Stomach smooth muscle (tissue), 2 donors: Measurements from ENCODE around the gene ARRDC4.

Experiments
- H3K27ac ChIP-seq: one replicate; pipeline ENCODE4 v1.7.0; 2013; ENCODE audit warnings: mild to moderate bottlenecking, low read length, inconsistent platforms
- H3K27me3 ChIP-seq, 2 donors: one replicate each; pipeline ENCODE4 v1.7.0; 2013; ENCODE audit warnings: low read length in 2 of 2; ENCODE audit not compliant: insufficient read depth in 2 of 2, control insufficient read depth in 1 of 2
- H3K36me3 ChIP-seq, 2 donors: one replicate each; pipeline ENCODE4 v1.7.0; 2013; ENCODE audit warnings: low read length in 2 of 2; ENCODE audit not compliant: control insufficient read depth in 2 of 2, insufficient read depth in 2 of 2
- H3K4me1 ChIP-seq: one replicate; pipeline ENCODE4 v1.7.0; 2013; ENCODE audit warnings: low read length; ENCODE audit not compliant: control insufficient read depth, insufficient read depth
- H3K4me3 ChIP-seq, 2 donors: one replicate each; pipeline ENCODE4 v1.7.0; 2013; ENCODE audit warnings: low read length in 2 of 2
- H3K9ac ChIP-seq, 2 donors: one replicate each; pipeline ENCODE4 v1.7.0; 2013; ENCODE audit warnings: low read length in 2 of 2, mild to moderate bottlenecking in 1 of 2
- H3K9me3 ChIP-seq, 2 donors: one replicate each; pipeline ENCODE4 v1.7.0; 2013; ENCODE audit warnings: low read length in 2 of 2; ENCODE audit not compliant: control insufficient read depth in 2 of 2
- donor health status: healthy.
- donor health status: Pancreatic carcinoma.

ARRDC4 gene

DNA sequence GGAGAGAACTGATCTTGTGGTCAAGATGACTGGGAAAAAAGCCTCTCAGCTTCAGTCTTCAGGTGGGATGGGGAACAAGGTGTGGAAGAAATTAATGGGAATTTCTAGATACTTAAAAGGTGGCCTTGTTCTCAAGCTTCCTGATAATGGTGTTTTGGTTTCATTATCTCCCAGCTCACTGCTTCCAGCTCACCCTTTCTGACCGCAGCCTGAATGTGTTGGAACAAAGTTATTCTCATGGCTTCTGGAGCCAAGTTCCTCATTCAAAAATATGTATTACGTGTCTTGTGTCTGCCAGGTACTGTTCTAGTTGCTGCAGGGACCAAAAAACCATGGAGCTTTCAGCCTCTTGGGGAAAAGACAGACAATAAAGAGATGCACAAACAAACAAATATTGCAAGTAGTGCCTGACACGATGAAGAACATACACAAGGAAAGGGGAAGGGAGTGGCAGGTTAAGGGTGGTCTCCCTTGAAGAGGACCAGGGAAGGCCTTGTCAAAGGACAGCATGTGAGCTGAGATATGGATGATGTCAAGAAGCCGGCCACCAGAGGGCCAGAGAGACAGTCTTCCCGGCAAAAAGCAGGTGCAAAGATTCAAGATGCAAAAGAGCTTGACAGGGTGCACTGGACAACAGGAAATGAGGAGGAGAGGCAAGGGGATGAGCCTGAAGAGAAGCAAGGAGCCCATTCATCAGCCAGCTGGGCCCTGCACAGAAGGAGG is 35.5 kb downstream of the ARRDC4 start:
- H3K27ac ChIP-seq: no peak overlapping the region
- peak overlapping the region; percentile 12 to 47 for H3K4me3 ChIP-seq
- peaks cover 8 to 15% of the 10 kb centered on the region in 2 donors for H3K36me3 ChIP-seq
- peak overlapping the region in 1 of 2 donors; percentile 36 for H3K9ac ChIP-seq
- no peaks in the 10 kb centered on the region for H3K27me3 ChIP-seq
- H3K4me1 ChIP-seq: peaks cover 18% of the 10 kb centered on the region
- H3K9me3 ChIP-seq: peaks cover 0 to 2% of the 10 kb centered on the region in 2 donors

DNA sequence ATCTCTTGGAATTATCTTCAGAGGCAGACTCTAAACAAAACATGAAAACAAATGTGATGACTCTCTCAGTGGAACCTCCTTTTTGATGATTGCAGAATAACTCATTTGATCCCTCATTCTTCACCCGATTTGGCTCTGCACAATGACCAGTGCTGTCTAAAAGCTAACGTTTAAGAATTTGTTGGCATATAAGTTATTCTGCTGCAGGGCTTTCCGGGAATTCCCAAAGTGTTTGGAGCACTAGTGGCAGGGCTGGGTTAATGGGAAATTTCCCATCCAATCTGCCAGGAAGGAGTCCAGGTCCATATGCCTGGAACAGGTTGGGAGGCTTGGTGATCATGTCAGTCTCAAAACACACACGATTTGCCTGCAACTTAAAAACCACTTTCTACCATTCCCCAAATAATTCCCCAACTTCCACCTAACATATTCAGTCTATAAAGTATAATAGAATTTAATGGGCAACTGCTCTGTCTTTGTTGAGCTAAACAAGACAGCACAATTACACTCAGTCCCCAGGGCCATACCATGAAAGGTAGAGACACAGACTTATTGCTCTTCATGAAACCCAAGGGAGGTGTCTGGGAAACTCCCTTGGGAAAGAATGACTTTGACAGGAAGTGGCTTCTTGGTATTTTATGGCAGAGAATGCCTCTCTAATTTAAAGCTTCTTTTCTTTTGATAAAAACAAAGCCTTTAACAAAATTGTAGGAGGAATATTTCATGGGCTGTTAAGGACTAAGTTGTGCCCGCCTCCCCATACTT is 38.0 kb downstream of the ARRDC4 start:
- Histone ChIP-seq H3K4me3 (no peak overlapping the region), H3K27ac (no peak overlapping the region), H3K36me3 (peaks cover 13 to 21% of the 10 kb centered on the region in 2 donors), H3K4me1 (peaks cover 16% of the 10 kb centered on the region), H3K9me3 (peaks cover 0 to 2% of the 10 kb centered on the region in 2 donors), H3K9ac (no peak overlapping the region), H3K27me3 (no peaks in the 10 kb centered on the region)

DNA sequence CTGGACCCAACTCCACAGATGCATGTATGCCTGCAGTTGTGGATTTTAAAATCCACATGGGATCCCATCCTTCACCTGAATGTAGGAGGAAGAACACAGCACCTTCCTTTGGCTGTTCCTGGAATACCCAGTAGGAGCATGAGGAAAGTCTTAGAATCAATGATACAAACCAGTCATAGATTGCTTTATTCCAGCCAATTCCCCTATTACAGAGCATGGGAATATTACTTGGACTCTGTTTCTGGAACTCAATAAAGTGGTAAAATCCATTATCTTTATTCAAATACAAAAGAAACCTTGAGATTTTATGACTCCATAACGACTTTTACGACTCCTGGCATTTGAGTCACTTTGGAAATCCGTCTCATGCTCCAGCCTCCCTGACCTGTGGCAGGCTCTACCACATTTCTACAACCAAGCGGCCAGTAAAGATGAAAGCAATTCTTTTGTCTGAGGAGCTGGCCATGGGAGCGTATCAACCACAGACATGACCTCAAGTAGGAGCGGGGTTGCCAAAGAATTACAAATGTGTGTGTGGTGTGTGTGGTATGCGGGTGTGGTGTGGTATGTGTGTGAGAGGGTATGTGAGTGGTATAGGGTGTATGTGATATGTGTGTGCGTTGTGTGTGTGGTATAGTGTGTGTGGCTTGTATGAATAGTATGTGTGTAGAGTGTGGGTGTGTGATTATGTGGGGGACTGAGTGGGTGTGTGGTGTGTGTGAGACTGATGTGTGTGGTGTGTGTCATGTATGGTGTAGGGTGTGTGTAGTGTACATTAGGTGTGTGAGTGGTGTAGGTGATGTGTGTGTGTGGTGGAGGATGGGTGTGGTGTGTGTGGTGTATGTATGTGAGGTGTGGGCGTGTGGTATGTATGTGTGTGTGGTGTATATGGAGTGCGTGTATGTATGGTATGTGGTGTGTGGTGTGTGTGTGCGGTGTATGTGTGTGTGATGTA is 40.0 kb downstream of the ARRDC4 start:
- H3K27ac ChIP-seq: no peak overlapping the region
- H3K9ac ChIP-seq: no peak overlapping the region
- H3K4me1 ChIP-seq: peaks cover 25% of the 10 kb centered on the region

DNA sequence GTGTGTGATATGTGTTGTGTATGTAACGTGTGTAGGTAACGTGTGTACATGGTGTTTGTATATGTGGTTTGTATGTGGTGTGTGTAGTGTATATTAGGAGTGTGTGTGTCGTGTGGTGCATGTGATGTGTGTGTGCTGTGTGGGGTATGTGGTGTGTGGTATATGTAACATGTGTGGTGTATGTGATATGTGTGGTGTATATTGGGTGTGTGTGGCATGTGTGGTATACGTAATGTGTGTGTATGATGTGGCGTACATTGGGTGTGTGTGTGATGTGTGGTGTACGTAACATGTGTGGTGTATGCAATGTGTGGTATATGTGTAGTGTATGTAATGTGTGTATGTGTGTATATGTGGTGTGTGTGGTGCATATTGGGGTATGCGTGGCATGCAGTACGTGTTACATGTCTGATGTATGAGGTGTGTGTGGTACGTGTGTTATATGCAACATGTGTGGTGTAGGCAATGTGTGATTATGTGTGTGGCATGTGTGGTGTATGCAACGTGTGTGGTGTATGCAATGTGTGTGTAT is 41.2 kb downstream of the ARRDC4 start:
- Histone ChIP-seq H3K4me3 (no peak overlapping the region), H3K27ac (no peak overlapping the region), H3K4me1 (peaks cover 19% of the 10 kb centered on the region), H3K36me3 (peaks cover 10 to 14% of the 10 kb centered on the region in 2 donors), H3K27me3 (no peaks in the 10 kb centered on the region), H3K9ac (no peak overlapping the region), H3K9me3 (peaks cover 0 to 2% of the 10 kb centered on the region in 2 donors)

More for the DNA sequence above, 40.0 kb downstream of the ARRDC4 start:
- peaks cover 0 to 2% of the 10 kb centered on the region in 2 donors for H3K9me3 ChIP-seq
- H3K4me3 ChIP-seq: no peak overlapping the region
- peaks cover 10 to 14% of the 10 kb centered on the region in 2 donors for H3K36me3 ChIP-seq
- H3K27me3 ChIP-seq: no peaks in the 10 kb centered on the region

DNA sequence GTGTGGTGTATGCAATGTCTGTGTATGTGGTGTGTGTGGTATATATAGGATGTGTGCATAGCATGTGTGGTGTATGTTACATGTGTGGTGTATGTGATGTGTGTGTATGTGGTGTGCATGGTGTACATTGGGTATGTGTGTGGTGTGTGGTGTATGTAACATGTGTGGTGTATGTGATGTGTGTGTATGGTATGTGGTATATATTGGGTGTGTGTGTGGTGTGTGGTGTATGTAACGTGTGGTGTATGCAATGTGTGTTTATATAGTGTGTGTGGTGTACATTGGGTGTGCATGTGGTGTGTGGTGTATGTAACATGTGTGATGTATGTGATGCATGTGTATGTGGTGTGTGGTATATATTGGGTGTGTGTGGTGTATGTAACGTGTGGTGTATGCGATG is 41.9 kb downstream of the ARRDC4 start:
- H3K36me3 ChIP-seq: peaks cover 9 to 14% of the 10 kb centered on the region in 2 donors
- no peak overlapping the region for H3K9ac ChIP-seq
- peaks cover 0 to 2% of the 10 kb centered on the region in 2 donors for H3K9me3 ChIP-seq
- H3K27me3 ChIP-seq: no peaks in the 10 kb centered on the region
- H3K4me3 ChIP-seq: no peak overlapping the region
- H3K4me1 ChIP-seq: peaks cover 19% of the 10 kb centered on the region
- H3K27ac ChIP-seq: peak overlapping the region; percentile 26

DNA sequence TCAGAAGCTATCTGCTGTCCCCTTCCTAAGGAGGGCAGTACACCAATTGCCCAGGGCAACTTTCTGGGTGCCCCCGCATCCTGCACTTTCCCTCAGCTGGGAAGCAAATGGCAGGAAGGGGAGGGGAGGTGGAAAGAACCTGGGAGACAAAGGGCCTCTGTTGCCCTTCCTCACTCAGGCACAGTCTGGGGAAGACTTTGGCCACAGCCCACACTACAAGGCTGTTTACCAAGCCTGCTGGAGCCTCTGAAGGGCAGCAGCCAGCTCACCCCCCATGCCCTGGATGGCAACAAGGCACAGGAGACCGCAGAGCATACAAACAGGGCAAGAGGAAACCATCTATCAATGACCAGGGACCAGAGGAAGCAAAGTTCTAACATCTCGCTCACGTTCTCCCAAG is 42.4 kb downstream of the ARRDC4 start:
- Histone ChIP-seq H3K27ac (peak overlapping the region; percentile 26), H3K27me3 (no peaks in the 10 kb centered on the region), H3K4me3 (no peak overlapping the region), H3K36me3 (peaks cover 8 to 14% of the 10 kb centered on the region in 2 donors), H3K4me1 (peaks cover 19% of the 10 kb centered on the region), H3K9me3 (peaks cover 0 to 2% of the 10 kb centered on the region in 2 donors), H3K9ac (no peak overlapping the region)

DNA sequence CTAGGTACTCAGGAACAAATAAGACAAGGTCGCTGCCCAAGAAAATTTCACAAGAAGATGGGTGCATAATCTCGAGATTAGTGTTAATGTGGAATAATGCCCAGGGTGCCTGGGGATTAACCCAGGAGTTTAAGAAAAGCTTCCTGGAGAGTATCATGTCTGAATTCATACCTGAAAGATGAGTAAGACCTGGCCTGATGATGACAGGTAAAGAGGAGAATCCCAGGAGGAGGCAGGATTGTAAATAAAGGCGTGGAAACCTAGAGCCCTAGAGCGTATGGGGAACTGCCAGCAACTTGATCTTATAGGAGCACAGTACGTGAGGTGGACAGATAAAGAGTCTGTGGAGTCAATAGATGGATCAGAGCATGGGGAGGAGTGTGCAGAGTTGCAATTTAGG is 43.0 kb downstream of the ARRDC4 start:
- H3K4me3 ChIP-seq: no peak overlapping the region
- no peaks in the 10 kb centered on the region for H3K27me3 ChIP-seq
- peak overlapping the region; percentile 26 for H3K27ac ChIP-seq
- H3K4me1 ChIP-seq: peaks cover 19% of the 10 kb centered on the region
- H3K9me3 ChIP-seq: no peaks in the 10 kb centered on the region
- no peak overlapping the region for H3K9ac ChIP-seq
- H3K36me3 ChIP-seq: peaks cover 8 to 14% of the 10 kb centered on the region in 2 donors

DNA sequence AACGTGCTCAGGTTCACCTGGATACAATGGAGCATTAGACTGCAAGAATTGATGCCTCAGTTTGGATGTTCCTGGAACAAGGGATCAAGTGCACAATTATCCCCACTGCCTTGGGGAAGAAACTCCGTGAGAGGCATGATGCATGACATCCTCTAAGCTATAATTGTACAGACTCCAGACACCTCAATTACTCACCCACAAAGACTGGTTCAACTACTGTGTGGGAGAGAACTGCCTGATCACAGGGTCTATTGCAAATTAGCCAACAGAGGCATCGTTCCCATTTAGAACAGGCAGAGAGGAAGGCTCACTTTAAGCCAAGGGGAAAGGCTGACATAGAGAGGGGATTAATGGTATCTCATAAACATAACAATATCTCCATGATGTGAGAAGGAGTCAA is 43.5 kb downstream of the ARRDC4 start:
- Histone ChIP-seq H3K4me3 (no peak overlapping the region), H3K27ac (peak overlapping the region; percentile 26), H3K27me3 (no peaks in the 10 kb centered on the region), H3K9ac (no peak overlapping the region), H3K9me3 (no peaks in the 10 kb centered on the region), H3K4me1 (peaks cover 19% of the 10 kb centered on the region), H3K36me3 (peaks cover 8 to 14% of the 10 kb centered on the region in 2 donors)

DNA sequence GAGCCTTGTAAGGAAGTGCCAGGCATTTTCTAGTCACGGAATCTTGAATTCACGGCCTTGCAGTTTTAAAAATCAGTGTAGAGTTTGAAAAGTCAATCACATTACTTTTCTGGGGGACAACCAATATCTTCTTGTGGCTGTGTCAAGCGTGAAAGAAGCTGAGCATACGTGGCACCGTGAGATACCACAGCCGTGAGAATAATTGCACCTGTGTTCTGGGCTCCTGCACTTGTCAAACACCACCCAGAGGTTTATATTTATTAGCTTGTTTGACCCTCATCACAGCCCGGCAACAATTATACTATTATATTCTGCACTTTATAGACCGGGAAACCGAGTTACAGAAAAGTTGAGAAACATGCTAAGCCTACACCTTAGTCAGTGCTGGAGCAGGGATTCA is 45.2 kb downstream of the ARRDC4 start:
- Histone ChIP-seq H3K9ac (no peak overlapping the region), H3K36me3 (peaks cover 8 to 14% of the 10 kb centered on the region in 2 donors), H3K27ac (peak overlapping the region; percentile 26), H3K9me3 (no peaks in the 10 kb centered on the region), H3K4me1 (peaks cover 19% of the 10 kb centered on the region), H3K27me3 (no peaks in the 10 kb centered on the region), H3K4me3 (no peak overlapping the region)

DNA sequence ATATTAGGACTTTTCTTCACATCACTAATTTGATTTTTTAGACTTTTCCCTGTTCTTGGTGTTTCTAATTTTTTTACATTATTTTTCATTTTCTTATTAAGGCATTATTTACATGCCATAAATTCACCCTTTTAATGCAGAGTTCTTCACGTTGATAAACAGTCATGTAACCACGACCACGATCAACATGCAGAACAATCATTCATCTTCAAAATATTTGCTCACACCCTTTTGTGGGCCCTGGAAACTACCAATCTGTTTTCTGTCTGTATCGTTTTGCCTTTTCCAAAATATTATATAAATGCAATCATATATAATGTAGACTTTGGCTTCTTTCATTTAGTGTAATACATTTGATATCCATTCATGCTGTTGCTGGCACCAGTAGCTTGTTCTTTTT is 48.7 kb downstream of the ARRDC4 start:
- Histone ChIP-seq H3K27me3 (no peaks in the 10 kb centered on the region), H3K9ac (no peak overlapping the region), H3K9me3 (no peaks in the 10 kb centered on the region), H3K4me3 (no peak overlapping the region), H3K27ac (no peak overlapping the region), H3K36me3 (no peaks in the 10 kb centered on the region), H3K4me1 (peaks cover 11% of the 10 kb centered on the region)
